Measurements from ENCODE around the gene BNIPL. TPM values are rescaled to one million over a fixed set of nuclear protein-coding genes. Genes with fewer than 3 reads are reported as not detected.

Gene BNIPL
- total RNA-seq, 4 donors from 2014 or later = 220 to 297 (median 254) TPM

DNA sequence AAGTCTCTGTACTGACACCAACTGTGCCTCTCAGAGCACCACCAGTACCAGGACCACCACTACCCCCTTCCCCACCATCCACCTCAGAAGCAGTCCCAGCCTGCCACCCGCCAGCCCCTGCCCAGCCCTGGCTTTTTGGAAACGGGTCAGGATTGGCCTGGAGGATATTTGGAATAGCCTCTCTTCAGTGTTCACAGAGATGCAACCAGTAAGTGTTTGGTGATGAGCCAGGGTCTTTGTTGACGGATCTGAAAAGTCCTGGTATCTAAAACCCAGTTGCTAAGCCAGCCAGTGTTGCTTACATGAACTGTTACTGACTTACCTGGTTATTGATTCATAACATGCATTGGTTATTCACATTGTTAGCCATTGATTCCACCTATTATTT, 12.3 kb downstream of the BNIPL start:
- no peak for DNase-seq (ENCODE audit: low spot score in 2 of 2)
- TF ChIP-seq, protein P1, sequence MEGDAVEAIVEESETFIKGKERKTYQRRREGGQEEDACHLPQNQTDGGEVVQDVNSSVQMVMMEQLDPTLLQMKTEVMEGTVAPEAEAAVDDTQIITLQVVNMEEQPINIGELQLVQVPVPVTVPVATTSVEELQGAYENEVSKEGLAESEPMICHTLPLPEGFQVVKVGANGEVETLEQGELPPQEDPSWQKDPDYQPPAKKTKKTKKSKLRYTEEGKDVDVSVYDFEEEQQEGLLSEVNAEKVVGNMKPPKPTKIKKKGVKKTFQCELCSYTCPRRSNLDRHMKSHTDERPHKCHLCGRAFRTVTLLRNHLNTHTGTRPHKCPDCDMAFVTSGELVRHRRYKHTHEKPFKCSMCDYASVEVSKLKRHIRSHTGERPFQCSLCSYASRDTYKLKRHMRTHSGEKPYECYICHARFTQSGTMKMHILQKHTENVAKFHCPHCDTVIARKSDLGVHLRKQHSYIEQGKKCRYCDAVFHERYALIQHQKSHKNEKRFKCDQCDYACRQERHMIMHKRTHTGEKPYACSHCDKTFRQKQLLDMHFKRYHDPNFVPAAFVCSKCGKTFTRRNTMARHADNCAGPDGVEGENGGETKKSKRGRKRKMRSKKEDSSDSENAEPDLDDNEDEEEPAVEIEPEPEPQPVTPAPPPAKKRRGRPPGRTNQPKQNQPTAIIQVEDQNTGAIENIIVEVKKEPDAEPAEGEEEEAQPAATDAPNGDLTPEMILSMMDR (IDR thresholded peaks at IDR 0.05) = no peak
- no peak for TF ChIP-seq POLR2A (IDR thresholded peaks at IDR 0.05)
- no peak overlapping the region for H3K4me3 ChIP-seq (ENCODE audit: low read depth, poor library complexity, severe bottlenecking)
- intact Hi-C loops (cut with DNase I; ENCODE audit: low total_unique reads) = no loop called here
- WGBS, 2 donors = 10 to 11% methylated on average over 3 of the region's 3 CpGs

DNA sequence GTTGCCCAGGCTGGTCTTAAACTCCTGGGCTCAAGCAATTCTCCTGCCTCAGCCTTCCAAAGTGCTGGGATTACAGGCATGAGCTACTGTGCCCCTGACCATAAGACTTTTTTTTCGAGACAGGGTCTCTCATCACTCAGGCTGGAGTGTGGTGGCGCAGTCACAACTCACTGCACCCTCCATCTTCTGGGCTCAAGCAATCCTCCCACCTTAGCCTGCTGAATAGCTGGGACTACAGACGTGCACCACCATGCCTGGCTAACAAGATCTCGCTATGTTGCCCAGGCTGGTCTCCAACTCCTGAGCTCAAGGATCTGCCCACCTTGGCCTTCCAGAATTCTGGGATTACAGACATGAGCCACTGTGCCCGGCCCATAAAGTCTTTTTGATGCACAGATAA, 13.1 kb downstream of the BNIPL start:
- DNase-seq (ENCODE audit: low spot score in 2 of 2) = no peak
- H3K4me3 ChIP-seq (ENCODE audit: low read depth, poor library complexity, severe bottlenecking) = no peak overlapping the region
- intact Hi-C loops (cut with DNase I; ENCODE audit: low total_unique reads) = no loop called here
- TF ChIP-seq POLR2A (IDR thresholded peaks at IDR 0.05) = no peak
- TF ChIP-seq, protein P1 (IDR thresholded peaks at IDR 0.05) = no peak
- 85 to 88% methylated on average over 5 of the region's 5 CpGs for WGBS, 2 donors

DNA sequence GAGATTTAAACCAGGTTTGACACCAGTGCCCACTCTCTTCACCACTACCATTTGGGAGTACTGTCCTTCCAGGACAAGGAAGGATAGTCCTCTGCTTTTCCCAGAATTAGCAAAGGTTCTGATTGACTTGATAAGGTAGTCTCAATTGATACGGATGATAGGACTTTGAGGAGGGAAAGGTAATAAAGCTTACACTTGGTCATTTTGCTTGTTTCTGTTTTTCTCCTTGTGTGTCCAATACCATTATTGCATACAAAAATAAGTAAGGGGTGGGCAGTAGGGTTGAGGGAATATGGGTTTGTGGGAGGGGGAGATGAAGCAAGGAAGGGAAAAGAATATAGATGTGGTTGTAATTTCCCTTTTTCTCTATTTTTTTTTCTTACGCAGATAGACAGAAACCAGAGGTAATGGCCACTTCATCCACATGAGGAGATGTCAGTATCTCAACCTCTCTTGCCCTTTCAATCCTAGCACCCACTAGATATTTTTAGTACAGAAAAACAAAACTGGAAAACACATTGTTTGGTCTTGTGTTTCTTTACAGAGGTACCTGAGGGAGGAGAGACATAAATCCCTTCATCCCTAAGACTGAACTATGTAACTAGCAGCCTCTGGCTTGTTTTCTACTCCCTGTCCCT, 13.8 kb downstream of the BNIPL start:
- TF ChIP-seq POLR2A (IDR thresholded peaks at IDR 0.05) = no peak
- TF ChIP-seq, protein P1 (IDR thresholded peaks at IDR 0.05) = no peak
- no peak overlapping the region for H3K4me3 ChIP-seq (ENCODE audit: low read depth, poor library complexity, severe bottlenecking)
- WGBS, 2 donors = 75 to 86% methylated on average over 2 of the region's 2 CpGs
- DNase-seq (ENCODE audit: low spot score in 2 of 2) = no peak
- intact Hi-C loops (cut with DNase I; ENCODE audit: low total_unique reads) = no loop called here

DNA sequence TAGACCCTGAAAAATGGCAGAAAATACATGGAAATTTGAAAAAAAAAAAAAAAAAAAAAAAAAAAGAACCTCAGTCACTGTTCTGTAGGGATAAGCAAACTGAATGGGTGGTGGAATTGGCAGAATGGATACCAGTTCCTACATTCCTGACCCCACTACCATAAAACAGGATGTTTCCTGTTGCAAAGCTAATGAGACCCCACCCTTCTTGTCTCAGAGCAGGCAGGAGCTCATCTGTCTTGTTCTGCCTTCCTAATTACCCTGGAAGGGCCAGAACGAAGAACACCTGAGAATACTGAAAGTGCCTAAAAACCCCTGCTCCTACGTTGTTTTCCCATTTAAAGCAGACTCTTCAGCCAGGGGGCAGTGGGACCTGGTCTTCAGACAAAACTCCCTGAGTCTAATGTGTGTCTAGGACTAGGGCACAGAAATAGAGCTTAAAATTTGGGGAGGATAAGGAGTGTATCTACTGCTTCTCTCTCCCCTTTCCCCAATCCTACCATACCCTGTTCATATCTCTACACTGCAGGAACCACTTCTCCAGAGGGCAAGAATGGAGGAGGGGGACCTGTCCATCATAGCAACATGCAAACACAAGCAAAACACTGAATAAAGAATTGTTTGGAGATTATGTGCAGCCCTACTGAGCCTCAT, 15.1 kb downstream of the BNIPL start:
- WGBS, 2 donors = 51 to 54% methylated on average over 2 of the region's 2 CpGs
- TF ChIP-seq POLR2A (IDR thresholded peaks at IDR 0.05) = no peak
- TF ChIP-seq, protein P1 (IDR thresholded peaks at IDR 0.05) = no peak
- intact Hi-C loops (cut with DNase I; ENCODE audit: low total_unique reads) = no loop called here
- H3K4me3 ChIP-seq (ENCODE audit: low read depth, poor library complexity, severe bottlenecking) = no peak overlapping the region
- DNase-seq (ENCODE audit: low spot score in 2 of 2) = no peak

DNA sequence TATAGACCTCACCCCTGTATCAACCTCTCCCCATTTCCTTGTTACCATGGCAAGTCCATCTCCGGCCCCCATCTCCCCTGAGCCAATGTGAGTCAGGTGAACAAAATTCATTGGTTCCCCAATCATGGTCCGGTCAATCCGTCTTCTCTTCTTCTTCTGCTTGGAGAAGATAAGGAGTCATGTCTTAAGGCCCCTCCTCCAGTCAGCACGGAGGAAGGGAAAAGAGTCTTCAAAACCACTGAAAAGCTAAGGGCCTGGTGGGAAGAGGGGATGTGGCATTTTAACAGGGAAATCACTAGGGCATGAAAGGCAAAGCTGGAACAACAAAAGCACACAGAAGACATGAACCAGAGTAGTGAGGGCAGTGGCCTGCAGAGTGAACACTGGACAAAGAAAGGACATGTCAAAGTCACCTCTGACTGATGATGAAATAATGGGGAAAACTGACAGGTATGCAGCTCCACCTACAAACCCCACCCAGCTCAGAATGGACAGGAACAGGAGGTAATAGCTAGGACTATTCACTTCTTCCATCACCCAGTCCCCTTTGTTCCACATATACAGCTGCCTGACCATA, 18.7 kb downstream of the BNIPL start:
- DNase-seq (ENCODE audit: low spot score in 2 of 2) = no peak
- intact Hi-C loops (cut with DNase I; ENCODE audit: low total_unique reads) = no loop called here
- TF ChIP-seq, protein P1 (IDR thresholded peaks at IDR 0.05) = no peak
- TF ChIP-seq POLR2A (IDR thresholded peaks at IDR 0.05) = no peak
- WGBS, 2 donors = 85 to 89% methylated on average over 4 of the region's 4 CpGs
- H3K4me3 ChIP-seq (ENCODE audit: low read depth, poor library complexity, severe bottlenecking) = no peak overlapping the region
